Measurements from ENCODE around the gene PRDX3.

GRCh38 chr10:119221201-119221600, 42.6 kb upstream of the PRDX3 start:
- TF ChIP-seq, protein P1, sequence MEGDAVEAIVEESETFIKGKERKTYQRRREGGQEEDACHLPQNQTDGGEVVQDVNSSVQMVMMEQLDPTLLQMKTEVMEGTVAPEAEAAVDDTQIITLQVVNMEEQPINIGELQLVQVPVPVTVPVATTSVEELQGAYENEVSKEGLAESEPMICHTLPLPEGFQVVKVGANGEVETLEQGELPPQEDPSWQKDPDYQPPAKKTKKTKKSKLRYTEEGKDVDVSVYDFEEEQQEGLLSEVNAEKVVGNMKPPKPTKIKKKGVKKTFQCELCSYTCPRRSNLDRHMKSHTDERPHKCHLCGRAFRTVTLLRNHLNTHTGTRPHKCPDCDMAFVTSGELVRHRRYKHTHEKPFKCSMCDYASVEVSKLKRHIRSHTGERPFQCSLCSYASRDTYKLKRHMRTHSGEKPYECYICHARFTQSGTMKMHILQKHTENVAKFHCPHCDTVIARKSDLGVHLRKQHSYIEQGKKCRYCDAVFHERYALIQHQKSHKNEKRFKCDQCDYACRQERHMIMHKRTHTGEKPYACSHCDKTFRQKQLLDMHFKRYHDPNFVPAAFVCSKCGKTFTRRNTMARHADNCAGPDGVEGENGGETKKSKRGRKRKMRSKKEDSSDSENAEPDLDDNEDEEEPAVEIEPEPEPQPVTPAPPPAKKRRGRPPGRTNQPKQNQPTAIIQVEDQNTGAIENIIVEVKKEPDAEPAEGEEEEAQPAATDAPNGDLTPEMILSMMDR (IDR thresholded peaks at IDR 0.05), result no peak
- TF ChIP-seq, protein P2, sequence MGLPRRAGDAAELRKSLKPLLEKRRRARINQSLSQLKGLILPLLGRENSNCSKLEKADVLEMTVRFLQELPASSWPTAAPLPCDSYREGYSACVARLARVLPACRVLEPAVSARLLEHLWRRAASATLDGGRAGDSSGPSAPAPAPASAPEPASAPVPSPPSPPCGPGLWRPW (IDR thresholded peaks at IDR 0.05), result no peak
- TF ChIP-seq RNF2 (IDR thresholded peaks at IDR 0.05; ENCODE audit: borderline replicate concordance, low read depth) (no peak), CHD4 (IDR thresholded peaks at IDR 0.05; ENCODE audit: borderline replicate concordance) (no peak), NFE2L2 (conservative IDR thresholded peaks at IDR 0.05; ENCODE audit: low read length) (no peak), ZFP36 (IDR thresholded peaks at IDR 0.05; ENCODE audit: borderline replicate concordance, partially characterized antibody) (no peak)
- TF ChIP-seq, protein P3, sequence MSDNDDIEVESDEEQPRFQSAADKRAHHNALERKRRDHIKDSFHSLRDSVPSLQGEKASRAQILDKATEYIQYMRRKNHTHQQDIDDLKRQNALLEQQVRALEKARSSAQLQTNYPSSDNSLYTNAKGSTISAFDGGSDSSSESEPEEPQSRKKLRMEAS (IDR thresholded peaks at IDR 0.05), result no peak

Measured in A549 (cell line).